ENCODE results near the gene PDCD6IP.

DNA sequence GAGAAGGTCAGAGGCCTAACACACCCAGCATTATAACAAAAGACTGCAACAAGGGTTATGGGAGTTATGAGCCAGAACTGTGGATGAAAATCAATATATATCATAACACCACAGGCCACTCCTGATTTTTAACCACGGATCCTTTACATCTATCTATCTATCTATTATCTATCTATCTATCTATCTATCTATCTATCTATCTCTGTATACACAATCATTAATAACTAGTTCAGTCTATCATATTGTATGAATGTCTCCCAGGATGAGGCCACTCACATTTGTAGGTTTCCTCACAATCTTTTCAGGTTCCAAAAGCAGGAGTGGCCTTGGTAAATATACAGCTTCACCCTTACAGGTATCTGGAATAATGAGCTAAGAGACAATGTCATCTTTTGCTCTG, 94.2 kb downstream of the PDCD6IP start:
- TF ChIP-seq POLR2A (IDR thresholded peaks at IDR 0.05): no peak
- TF ChIP-seq EP300 (IDR thresholded peaks at IDR 0.05): no peak
